HG03342 (cell line): ENCODE measurements around the gene SREBF1.

Experiments used
- ATAC-seq: cut with Tn5 transposase; IDR thresholded peaks from one replicate; pipeline ENCODE4 v1.9.1; 2021; ENCODE audit warnings: mild to moderate bottlenecking, moderate library complexity; ENCODE audit not compliant: unreplicated experiment

Gene SREBF1

GRCh38 chr17:17797119-17797809, 39.5 kb downstream of the SREBF1 start:
- ATAC-seq: no peak

GRCh38 chr17:17796787-17797061, 40.1 kb downstream of the SREBF1 start:
- no peak for ATAC-seq

GRCh38 chr17:17795946-17796786, 40.6 kb downstream of the SREBF1 start:
- ATAC-seq: no peak

- no peak for ATAC-seq
Measured at GRCh38 chr17:17795296-17795695, 41.5 kb downstream of the SREBF1 start.

- no peak for ATAC-seq
Measured at GRCh38 chr17:17794382-17794781, 42.4 kb downstream of the SREBF1 start.

- no peak for ATAC-seq
Measured at GRCh38 chr17:17793378-17794214, 43.2 kb downstream of the SREBF1 start.

GRCh38 chr17:17792551-17793377, 44.0 kb downstream of the SREBF1 start:
- no peak for ATAC-seq

GRCh38 chr17:17792037-17792550, 44.7 kb downstream of the SREBF1 start:
- no peak for ATAC-seq

GRCh38 chr17:17790637-17791464, 45.9 kb downstream of the SREBF1 start:
- no peak for ATAC-seq

GRCh38 chr17:17789828-17790636, 46.8 kb downstream of the SREBF1 start:
- no peak for ATAC-seq

GRCh38 chr17:17789410-17789809, 47.4 kb downstream of the SREBF1 start:
- no peak for ATAC-seq

GRCh38 chr17:17788967-17789366, 47.8 kb downstream of the SREBF1 start:
- no peak for ATAC-seq

GRCh38 chr17:17787568-17787967, 49.2 kb downstream of the SREBF1 start:
- ATAC-seq: no peak

- no peak for ATAC-seq
Measured at GRCh38 chr17:17786998-17787397, 49.8 kb downstream of the SREBF1 start.

GRCh38 chr17:17785407-17785806, 51.4 kb downstream of the SREBF1 start:
- ATAC-seq: no peak

- ATAC-seq: no peak
Measured at GRCh38 chr17:17784657-17785267, 52.0 kb downstream of the SREBF1 start.

GRCh38 chr17:17783825-17784656, 52.7 kb downstream of the SREBF1 start:
- no peak for ATAC-seq
